Suprapubic skin (tissue), 4 donors: ENCODE results near the gene PRLHR. TPM values are rescaled to one million over a fixed set of nuclear protein-coding genes. Genes with fewer than 3 reads are reported as not detected.
"Not testable (repeated sequence)": the region's sequence is repeated elsewhere in the genome, so short reads cannot be mapped to it uniquely, and the experiment has no call there.

Source experiments
- DNase-seq, 2 donors: peaks; one replicate each; pipeline ENCODE4 v3.0.0-alpha.2; 2019; ENCODE audit warnings: low spot score in 2 of 2
- H3K27ac ChIP-seq: fragments of 200-600 bp; sonication (generic); one replicate; pipeline ENCODE4 v1.5.1; 2019
- H3K27me3 ChIP-seq: fragments of 200-600 bp; sonication (generic); one replicate; pipeline ENCODE4 v1.5.1; 2019
- H3K36me3 ChIP-seq: fragments of 200-600 bp; sonication (generic); one replicate; pipeline ENCODE4 v1.5.1; 2019
- H3K4me1 ChIP-seq: fragments of 200-600 bp; sonication (generic); one replicate; pipeline ENCODE4 v1.5.1; 2019
- H3K4me3 ChIP-seq: fragments of 200-600 bp; sonication (generic); one replicate; pipeline ENCODE4 v1.5.1; 2019; ENCODE audit warnings: mild to moderate bottlenecking
- H3K9me3 ChIP-seq: fragments of 200-600 bp; sonication (generic); one replicate; pipeline ENCODE4 v1.5.1; 2019
- EP300 ChIP-seq: sonication (generic); formaldehyde crosslinking; IDR thresholded peaks from one replicate; pipeline ENCODE4 v1.6.1; 2017; ENCODE audit warnings: antibody characterized with exemption
- POLR2A ChIP-seq, 2 donors: fragments of 450-650 bp; IDR thresholded peaks; one replicate each; pipeline ENCODE4 v1.6.1; 2017; ENCODE audit warnings: antibody characterized with exemption in 2 of 2, mild to moderate bottlenecking in 2 of 2, moderate library complexity in 2 of 2
- POLR2AphosphoS5 ChIP-seq, 3 donors: sonication (generic); formaldehyde crosslinking; IDR thresholded peaks; one replicate each; pipeline ENCODE4 v1.6.1; 2017; ENCODE audit warnings: antibody characterized with exemption in 3 of 3
- WGBS: methylation state at CpG from one replicate; pipeline ENCODE4 v1.1.5; 2018; 5-methylcytosine and 5-hydroxymethylcytosine counted together
- total RNA-seq, 4 donors: library from RNA; depleted of rRNA; stranded (reverse); fragments of >200 nt; gene quantifications; one replicate each; pipeline ENCODE4 v1.1.0, GENCODE V29; 2016
- TF ChIP-seq, protein P1 (sequence below), 2 donors: fragments of 200-600 bp in 1 of 2; fragments of 450-650 bp in 1 of 2; sonication (generic) in 1 of 2; IDR thresholded peaks; one replicate each; pipeline ENCODE4 v1.5.1; 2016 to 2019; ENCODE audit warnings: antibody characterized with exemption in 2 of 2, mild to moderate bottlenecking in 1 of 2, moderate library complexity in 1 of 2

The PRLHR gene
- total RNA-seq, 4 donors from 2014 or later = not detected

DNA sequence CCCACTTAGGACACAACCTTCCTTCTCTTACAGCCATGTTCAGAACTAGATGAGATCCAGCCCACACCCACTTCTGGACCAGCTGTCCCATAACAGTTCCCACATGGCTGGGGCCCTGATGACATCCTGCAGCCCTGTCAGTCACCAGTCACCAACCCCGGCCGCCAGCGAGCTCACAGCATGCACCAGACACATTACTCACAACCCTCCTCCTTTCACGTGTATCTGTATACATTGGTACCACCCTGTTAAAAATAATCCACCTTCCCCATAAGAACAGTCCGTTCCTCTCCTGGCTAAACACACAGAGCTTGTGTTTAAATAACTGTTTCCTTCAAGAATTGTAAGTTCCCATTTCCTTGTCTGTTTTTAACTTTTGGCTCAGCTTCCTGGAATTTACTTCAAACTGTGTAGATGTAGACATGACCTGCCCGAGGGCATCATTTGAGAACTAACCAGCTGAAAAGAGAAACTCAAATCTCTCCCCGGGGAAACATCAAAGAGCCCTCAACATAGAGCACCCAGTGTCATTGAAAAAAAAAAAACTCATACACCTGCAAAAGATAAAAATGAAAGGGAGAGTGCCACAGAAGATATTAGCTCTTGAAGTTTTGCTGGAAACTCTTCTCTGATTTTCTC lies 26.0 kb upstream of the PRLHR start:
- Histone ChIP-seq H3K36me3 (no peaks in the 10 kb centered on the region), H3K27me3 (peaks cover 41% of the 10 kb centered on the region), H3K27ac (no peak overlapping the region), H3K4me1 (peaks cover 10% of the 10 kb centered on the region), H3K4me3 (no peak overlapping the region), H3K9me3 (no peaks in the 10 kb centered on the region)
- no peak for DNase-seq
- WGBS = 25% methylated on average over 7 of the region's 7 CpGs
- TF ChIP-seq POLR2A (IDR thresholded peaks at IDR 0.05) (no peak), POLR2AphosphoS5 (IDR thresholded peaks at IDR 0.05) (no peak), EP300 (no peak)
- TF ChIP-seq, protein P1, sequence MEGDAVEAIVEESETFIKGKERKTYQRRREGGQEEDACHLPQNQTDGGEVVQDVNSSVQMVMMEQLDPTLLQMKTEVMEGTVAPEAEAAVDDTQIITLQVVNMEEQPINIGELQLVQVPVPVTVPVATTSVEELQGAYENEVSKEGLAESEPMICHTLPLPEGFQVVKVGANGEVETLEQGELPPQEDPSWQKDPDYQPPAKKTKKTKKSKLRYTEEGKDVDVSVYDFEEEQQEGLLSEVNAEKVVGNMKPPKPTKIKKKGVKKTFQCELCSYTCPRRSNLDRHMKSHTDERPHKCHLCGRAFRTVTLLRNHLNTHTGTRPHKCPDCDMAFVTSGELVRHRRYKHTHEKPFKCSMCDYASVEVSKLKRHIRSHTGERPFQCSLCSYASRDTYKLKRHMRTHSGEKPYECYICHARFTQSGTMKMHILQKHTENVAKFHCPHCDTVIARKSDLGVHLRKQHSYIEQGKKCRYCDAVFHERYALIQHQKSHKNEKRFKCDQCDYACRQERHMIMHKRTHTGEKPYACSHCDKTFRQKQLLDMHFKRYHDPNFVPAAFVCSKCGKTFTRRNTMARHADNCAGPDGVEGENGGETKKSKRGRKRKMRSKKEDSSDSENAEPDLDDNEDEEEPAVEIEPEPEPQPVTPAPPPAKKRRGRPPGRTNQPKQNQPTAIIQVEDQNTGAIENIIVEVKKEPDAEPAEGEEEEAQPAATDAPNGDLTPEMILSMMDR (IDR thresholded peaks at IDR 0.05) = no peak

DNA sequence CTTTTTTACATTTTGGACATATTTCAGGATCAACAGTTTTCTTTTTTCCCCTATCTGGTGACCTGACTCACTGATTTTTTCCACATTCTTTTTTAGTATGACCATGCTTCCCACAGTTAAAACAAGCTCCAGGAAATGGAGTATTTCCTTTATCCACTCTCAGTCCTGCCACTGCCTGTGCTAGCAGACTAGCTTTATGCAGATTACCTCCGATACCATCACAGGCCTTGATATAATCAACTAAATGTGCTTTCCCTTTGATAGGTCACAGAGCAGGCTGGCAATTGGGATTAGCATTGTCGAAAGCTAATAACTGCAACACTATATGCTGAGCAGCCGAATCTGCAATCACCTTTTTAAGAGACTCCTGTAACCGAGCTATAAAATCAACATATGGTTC lies 18.4 kb upstream of the PRLHR start:
- WGBS = 37% methylated on average over 4 of the region's 4 CpGs
- H3K27me3 ChIP-seq = peaks cover 46% of the 10 kb centered on the region
- H3K9me3 ChIP-seq, H3K4me1 ChIP-seq, H3K36me3 ChIP-seq, H3K4me3 ChIP-seq, H3K27ac ChIP-seq, DNase-seq: not testable (repeated sequence)

DNA sequence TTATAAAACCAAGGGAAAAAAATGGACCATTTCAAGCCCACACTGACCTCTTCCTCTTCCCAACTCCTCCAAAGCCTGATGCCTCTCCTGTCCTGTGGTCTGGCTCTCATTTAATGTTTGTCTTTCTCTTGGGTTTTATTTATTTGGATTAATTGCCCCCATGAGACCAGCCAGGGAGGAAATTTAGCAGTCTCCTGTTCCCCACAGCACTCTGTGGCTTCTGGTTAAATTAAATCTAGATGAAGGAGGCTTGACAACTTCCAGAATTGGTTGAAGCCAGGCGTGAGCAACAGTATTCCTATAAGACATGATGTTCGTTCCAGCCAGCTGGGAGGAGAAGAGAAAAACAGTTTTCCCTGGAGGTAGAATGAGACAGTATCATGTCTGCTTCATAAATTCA lies 15.1 kb upstream of the PRLHR start:
- Histone ChIP-seq H3K4me1 (no peaks in the 10 kb centered on the region), H3K4me3 (no peak overlapping the region), H3K27ac (no peak overlapping the region), H3K27me3 (peaks cover 40% of the 10 kb centered on the region), H3K36me3 (no peaks in the 10 kb centered on the region), H3K9me3 (peaks cover 6% of the 10 kb centered on the region)
- no peak for DNase-seq
- 69% methylated on average over 2 of the region's 2 CpGs for WGBS
- TF ChIP-seq POLR2A (IDR thresholded peaks at IDR 0.05) (no peak), EP300 (no peak), POLR2AphosphoS5 (IDR thresholded peaks at IDR 0.05) (no peak)
- TF ChIP-seq, protein P1 (IDR thresholded peaks at IDR 0.05) = no peak

DNA sequence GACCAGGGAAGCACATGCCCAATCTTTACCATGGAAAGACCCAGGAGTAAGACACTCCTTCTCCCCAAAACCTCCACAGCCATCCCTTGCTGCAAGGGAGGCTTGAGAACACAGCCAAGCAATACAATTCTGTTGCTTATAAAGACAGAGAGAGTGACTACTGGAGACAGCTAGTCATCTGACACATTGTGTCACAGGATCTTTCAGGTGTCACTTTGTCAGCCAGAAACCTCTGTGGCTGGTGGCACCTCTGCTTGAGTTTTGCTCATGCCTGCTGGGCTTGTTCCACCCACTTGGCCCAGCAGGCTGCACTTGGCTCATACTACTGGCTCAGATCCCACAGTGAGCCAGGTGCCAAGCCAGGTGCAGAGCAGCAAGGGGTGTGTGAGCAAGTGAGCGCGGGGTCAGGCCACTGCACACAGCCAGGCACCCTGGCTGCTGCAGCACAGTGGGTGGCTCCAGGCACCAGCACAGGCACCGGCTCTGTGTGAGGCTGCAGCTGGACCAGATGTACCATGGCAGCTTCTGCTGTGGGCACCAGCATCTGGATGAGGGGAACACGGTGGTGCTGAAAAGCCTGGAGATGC lies 12.4 kb upstream of the PRLHR start:
- no peak for DNase-seq
- H3K4me3 ChIP-seq = no peak overlapping the region
- no peak for TF ChIP-seq POLR2A (IDR thresholded peaks at IDR 0.05)
- no peak for TF ChIP-seq POLR2AphosphoS5 (IDR thresholded peaks at IDR 0.05)
- no peak for TF ChIP-seq EP300
- TF ChIP-seq, protein P1 (IDR thresholded peaks at IDR 0.05) = no peak
- peaks cover 6% of the 10 kb centered on the region for H3K9me3 ChIP-seq
- H3K36me3 ChIP-seq = no peaks in the 10 kb centered on the region
- H3K4me1 ChIP-seq = no peaks in the 10 kb centered on the region
- WGBS = 40% methylated on average over 1 of the region's 4 CpGs
- H3K27ac ChIP-seq = no peak overlapping the region
- peaks cover 42% of the 10 kb centered on the region for H3K27me3 ChIP-seq

DNA sequence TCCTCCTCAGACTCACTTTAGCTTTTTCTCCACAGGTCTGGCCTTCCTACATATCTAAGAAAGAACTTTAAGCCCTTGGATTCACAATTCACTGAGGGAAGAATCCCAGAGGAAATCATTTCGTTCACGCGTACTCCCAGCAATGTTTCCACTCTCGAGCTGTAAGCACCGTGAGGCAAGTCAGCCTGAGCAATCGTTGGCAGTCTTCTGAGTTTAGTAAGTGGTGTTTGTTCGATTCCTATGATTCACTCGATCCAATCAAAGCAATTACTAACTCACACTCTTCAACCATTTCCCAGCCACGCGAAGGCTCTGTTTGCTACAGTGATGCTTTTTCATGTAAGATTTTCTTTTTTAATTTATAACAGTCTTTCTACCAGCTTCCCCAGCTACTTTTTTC lies 10.2 kb upstream of the PRLHR start:
- DNase-seq = no peak
- 83% methylated on average over 10 of the region's 10 CpGs for WGBS
- Histone ChIP-seq H3K36me3 (no peaks in the 10 kb centered on the region), H3K9me3 (peaks cover 6% of the 10 kb centered on the region), H3K27ac (no peak overlapping the region), H3K4me1 (no peaks in the 10 kb centered on the region), H3K27me3 (peaks cover 38% of the 10 kb centered on the region), H3K4me3 (no peak overlapping the region)
- no peak for TF ChIP-seq EP300
- TF ChIP-seq, protein P1 (IDR thresholded peaks at IDR 0.05) = no peak
- no peak for TF ChIP-seq POLR2AphosphoS5 (IDR thresholded peaks at IDR 0.05)
- no peak for TF ChIP-seq POLR2A (IDR thresholded peaks at IDR 0.05)
